Psoas muscle (tissue), 8 donors: ENCODE data around the gene PRSS58. TPM values are rescaled to one million over a fixed set of nuclear protein-coding genes. Genes with fewer than 3 reads are reported as not detected.

Experiments used
- ATAC-seq, 4 donors: fragments of 200-7000 bp; cut with Tn5 transposase; one replicate each; pipeline ENCODE4 v1.9.1; 2020; ENCODE audit warnings: moderate library complexity in 3 of 4, mild to moderate bottlenecking in 2 of 4
- DNase-seq, 2 donors: peaks; one replicate each; pipeline ENCODE4 v3.0.0-alpha.2; 2020
- H3K27ac ChIP-seq: fragments of 200-600 bp; one replicate; pipeline ENCODE4 v1.8.0; 2022
- H3K27me3 ChIP-seq, 3 donors: fragments of 200-600 bp in 1 of 3; one replicate each; pipeline versions ENCODE4 v1.6.1 to v1.8.0; 2013 to 2022; ENCODE audit warnings: low read length in 2 of 3, mild to moderate bottlenecking in 2 of 3, moderate library complexity in 1 of 3; ENCODE audit not compliant: insufficient read depth in 3 of 3
- H3K36me3 ChIP-seq, 2 donors: fragments of 200-600 bp in 1 of 2; one replicate each; pipeline versions ENCODE4 v1.6.1 to v1.8.0; 2013 to 2022; ENCODE audit warnings: low read depth in 1 of 2, mild to moderate bottlenecking in 1 of 2, moderate library complexity in 1 of 2; ENCODE audit not compliant: insufficient read depth in 1 of 2
- H3K4me1 ChIP-seq: fragments of 200-600 bp; one replicate; pipeline ENCODE4 v1.8.0; 2022
- H3K4me3 ChIP-seq: fragments of 200-600 bp; one replicate; pipeline ENCODE4 v1.8.0; 2022; ENCODE audit warnings: mild to moderate bottlenecking
- H3K9me3 ChIP-seq: fragments of 200-600 bp; one replicate; pipeline ENCODE4 v1.8.0; 2022
- WGBS, 3 donors: extraction: QIAGEN DNeasy Blood & Tissue Kit; methylation state at CpG; one replicate each; pipeline versions ENCODE4 v1.1.6 to v1.1.7; 2013; 5-methylcytosine and 5-hydroxymethylcytosine counted together
- intact Hi-C, 2 donors: fragments of 100-400 bp; cut with DNase I; formaldehyde crosslinking; loops; one replicate each; pipeline versions ENCODE4 v1.11.0 to v1.14.2; 2022
- polyA plus RNA-seq, 3 donors: library from polyadenylated mRNA; stranded (reverse); fragments of 200-250 nt; gene quantifications; one replicate each; pipeline ENCODE4 v1.2.3, GENCODE V29; 2013
- total RNA-seq, 4 donors: library from RNA; stranded (reverse); fragmentation: NEBNext Ultra II Directional in 2 of 4; extraction: Animal tissue kit (Norgen Biotek cat#: 25700) in 2 of 4; gene quantifications; one replicate each; pipeline versions ENCODE4 v1.2.1 to v1.2.4, GENCODE V29; 2021 to 2023
- TF ChIP-seq, protein P1 (sequence below): fragments of 200-600 bp; IDR thresholded peaks from one replicate; pipeline ENCODE4 v1.8.0; 2022; ENCODE audit warnings: antibody characterized with exemption
- donor health status: healthy with polysubstance abuse.
- donor health status: DM: no; HTN: no; CAD: no; lungs with moderate emphysema.
- donor health status: Bipolar disorder and iron deficiency.
- donor health status: healthy.
- donor health status: DM: yes; HTN: yes; CAD: no.
- donor health status: DM: no; HTN: no; CAD: no.
- donor health status: DM: no; HTN: no; CAD: no.
- donor health status: DM: yes; HTN: yes; CAD: no.

The PRSS58 gene
- total and polyA plus RNA-seq, 7 donors: not detected

DNA sequence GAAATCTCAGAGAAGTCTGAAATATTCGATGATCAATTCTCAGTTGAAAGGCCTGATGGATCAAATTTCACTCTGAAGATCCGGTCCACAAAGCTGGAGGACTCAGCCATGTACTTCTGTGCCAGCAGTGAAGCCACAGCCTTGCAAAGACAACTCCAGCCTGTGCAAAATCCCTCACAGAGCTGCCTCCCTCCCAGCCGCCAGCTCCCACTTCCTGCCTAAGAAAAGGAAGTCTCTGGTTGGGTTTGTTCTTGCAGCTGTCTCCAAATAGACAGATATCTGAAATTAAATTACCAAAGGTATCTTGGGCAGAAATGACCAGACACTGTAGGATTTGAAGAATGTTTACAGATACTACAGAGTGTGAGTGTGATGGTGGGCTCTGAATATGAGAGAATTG, 43.4 kb upstream of the PRSS58 start:
- 35 to 47% (median 42%) methylated on average over 3 of the region's 3 CpGs for WGBS, 3 donors

DNA sequence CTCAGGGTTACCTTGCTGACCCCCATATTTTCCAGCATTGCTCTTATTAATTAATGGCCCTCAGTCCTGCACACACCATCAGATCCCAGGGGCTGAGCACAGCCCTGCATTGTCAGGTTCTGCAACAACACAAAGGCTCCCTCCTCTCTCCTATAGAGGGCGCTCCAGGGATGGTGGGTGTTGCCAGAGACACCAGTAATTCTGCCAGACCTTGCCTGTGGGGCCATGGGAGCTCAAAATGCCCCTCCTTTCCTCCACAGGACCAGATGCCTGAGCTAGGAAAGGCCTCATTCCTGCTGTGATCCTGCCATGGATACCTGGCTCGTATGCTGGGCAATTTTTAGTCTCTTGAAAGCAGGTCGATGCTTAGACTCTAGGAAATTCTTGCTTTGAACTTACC, 42.8 kb upstream of the PRSS58 start:
- no peak overlapping the region for H3K4me3 ChIP-seq
- intact Hi-C loops: no loop called here
- DNase-seq (no peak), ATAC-seq (no peak)
- 52 to 57% (median 55%) methylated on average over 3 of the region's 3 CpGs for WGBS, 3 donors
- H3K9me3 ChIP-seq: no peaks in the 10 kb centered on the region
- peaks cover 0 to 4% (median 0%) of the 10 kb centered on the region in 3 donors for H3K27me3 ChIP-seq
- H3K27ac ChIP-seq: no peak overlapping the region
- TF ChIP-seq, protein P1, sequence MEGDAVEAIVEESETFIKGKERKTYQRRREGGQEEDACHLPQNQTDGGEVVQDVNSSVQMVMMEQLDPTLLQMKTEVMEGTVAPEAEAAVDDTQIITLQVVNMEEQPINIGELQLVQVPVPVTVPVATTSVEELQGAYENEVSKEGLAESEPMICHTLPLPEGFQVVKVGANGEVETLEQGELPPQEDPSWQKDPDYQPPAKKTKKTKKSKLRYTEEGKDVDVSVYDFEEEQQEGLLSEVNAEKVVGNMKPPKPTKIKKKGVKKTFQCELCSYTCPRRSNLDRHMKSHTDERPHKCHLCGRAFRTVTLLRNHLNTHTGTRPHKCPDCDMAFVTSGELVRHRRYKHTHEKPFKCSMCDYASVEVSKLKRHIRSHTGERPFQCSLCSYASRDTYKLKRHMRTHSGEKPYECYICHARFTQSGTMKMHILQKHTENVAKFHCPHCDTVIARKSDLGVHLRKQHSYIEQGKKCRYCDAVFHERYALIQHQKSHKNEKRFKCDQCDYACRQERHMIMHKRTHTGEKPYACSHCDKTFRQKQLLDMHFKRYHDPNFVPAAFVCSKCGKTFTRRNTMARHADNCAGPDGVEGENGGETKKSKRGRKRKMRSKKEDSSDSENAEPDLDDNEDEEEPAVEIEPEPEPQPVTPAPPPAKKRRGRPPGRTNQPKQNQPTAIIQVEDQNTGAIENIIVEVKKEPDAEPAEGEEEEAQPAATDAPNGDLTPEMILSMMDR: no peak
- H3K4me1 ChIP-seq: no peaks in the 10 kb centered on the region
- no peaks in the 10 kb centered on the region for H3K36me3 ChIP-seq

More for the DNA sequence above, 43.4 kb upstream of the PRSS58 start:
- peaks cover 0 to 4% (median 0%) of the 10 kb centered on the region in 3 donors for H3K27me3 ChIP-seq
- no peaks in the 10 kb centered on the region for H3K9me3 ChIP-seq
- no peak overlapping the region for H3K27ac ChIP-seq
- intact Hi-C loops: no loop called here
- TF ChIP-seq, protein P1: no peak
- H3K4me1 ChIP-seq: no peaks in the 10 kb centered on the region
- DNase-seq: no peak
- H3K36me3 ChIP-seq: no peaks in the 10 kb centered on the region
- no peak overlapping the region for H3K4me3 ChIP-seq
- ATAC-seq: no peak

DNA sequence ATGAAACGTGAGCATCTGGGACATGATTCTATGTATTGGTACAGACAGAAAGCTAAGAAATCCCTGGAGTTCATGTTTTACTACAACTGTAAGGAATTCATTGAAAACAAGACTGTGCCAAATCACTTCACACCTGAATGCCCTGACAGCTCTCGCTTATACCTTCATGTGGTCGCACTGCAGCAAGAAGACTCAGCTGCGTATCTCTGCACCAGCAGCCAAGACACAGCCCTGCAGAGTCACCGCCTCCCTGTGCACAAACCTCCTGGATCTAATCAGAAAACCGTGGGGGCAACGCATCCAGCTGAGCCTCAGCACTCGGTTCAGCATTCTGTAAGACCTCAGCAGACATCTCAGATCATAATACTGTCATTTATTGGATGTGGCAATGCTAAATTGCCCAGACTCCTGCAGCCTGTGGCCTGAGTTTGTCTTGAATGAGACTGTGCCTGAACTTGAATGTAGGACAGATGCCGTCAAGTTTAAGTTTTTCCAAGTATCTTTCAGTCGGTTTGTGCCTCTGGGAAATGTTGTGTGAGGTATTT, 41.5 kb upstream of the PRSS58 start:
- ATAC-seq: no peak
- no peak overlapping the region for H3K4me3 ChIP-seq
- peaks cover 0 to 4% (median 0%) of the 10 kb centered on the region in 3 donors for H3K27me3 ChIP-seq
- DNase-seq: no peak
- intact Hi-C loops: no loop called here
- H3K4me1 ChIP-seq: no peaks in the 10 kb centered on the region
- no peak overlapping the region for H3K27ac ChIP-seq
- TF ChIP-seq, protein P1: no peak
- 60 to 65% (median 64%) methylated on average over 10 of the region's 10 CpGs for WGBS, 3 donors
- no peaks in the 10 kb centered on the region for H3K9me3 ChIP-seq
- no peaks in the 10 kb centered on the region for H3K36me3 ChIP-seq

DNA sequence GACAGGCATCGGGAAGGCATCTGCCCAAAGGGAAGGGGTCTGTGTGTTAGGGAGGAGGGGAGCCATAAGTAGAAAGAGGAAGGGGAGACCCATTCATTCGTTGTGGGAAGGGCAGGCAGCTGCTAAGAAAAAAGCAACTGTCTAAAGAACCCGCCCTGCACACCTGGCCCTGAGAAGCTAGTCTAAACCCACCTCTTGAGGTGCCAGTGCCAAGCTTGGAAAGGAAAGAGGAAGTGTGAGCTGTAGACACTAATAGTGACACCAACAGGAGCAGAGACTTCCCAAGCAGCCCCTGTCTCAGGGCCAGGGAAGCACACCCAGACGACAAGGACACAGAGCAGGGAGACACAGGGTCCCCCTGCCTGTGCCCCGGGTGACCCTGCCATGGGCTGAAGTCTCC, 40.8 kb upstream of the PRSS58 start:
- Histone ChIP-seq H3K4me1 (no peaks in the 10 kb centered on the region), H3K27ac (no peak overlapping the region), H3K4me3 (no peak overlapping the region), H3K36me3 (no peaks in the 10 kb centered on the region), H3K27me3 (peaks cover 0 to 4% (median 0%) of the 10 kb centered on the region in 3 donors), H3K9me3 (no peaks in the 10 kb centered on the region)
- TF ChIP-seq, protein P1: no peak
- intact Hi-C loops: no loop called here
- WGBS, 3 donors: 62 to 73% (median 68%) methylated on average over 5 of the region's 5 CpGs
- ATAC-seq: no peak
- no peak for DNase-seq

DNA sequence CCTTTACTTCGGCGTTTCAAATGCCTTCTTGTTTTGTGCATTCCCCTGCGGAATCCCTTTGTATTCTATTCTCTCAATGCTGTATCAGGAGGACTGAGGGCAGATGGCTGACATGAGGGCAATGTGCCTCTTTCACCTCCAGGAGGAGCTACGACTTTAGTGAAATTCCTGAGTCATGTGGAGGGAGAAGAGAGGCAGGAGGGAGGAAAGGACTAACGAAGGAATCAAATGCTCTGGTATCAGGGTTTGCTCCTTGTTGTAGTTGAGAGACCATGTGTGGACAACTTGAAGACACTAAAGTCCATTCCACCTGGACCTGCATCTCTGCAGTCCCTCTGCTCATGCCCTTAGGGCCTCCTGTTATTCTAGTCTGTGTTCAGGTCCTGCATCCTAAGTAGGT, 40.2 kb upstream of the PRSS58 start:
- ATAC-seq: no peak
- no peak for DNase-seq
- 42 to 47% (median 43%) methylated on average over 5 of the region's 5 CpGs for WGBS, 3 donors
- intact Hi-C loops: no loop called here
- Histone ChIP-seq H3K4me3 (no peak overlapping the region), H3K9me3 (no peaks in the 10 kb centered on the region), H3K36me3 (no peaks in the 10 kb centered on the region), H3K4me1 (no peaks in the 10 kb centered on the region), H3K27me3 (peaks cover 0 to 4% (median 0%) of the 10 kb centered on the region in 3 donors), H3K27ac (no peak overlapping the region)
- TF ChIP-seq, protein P1: no peak
